NCI-H146 treated with DMSO at 0.1 percent for 48 hours (cell line): Measurements from ENCODE around the gene COLEC12.
A peak's percentile ranks its signal among the peaks of the same experiment; 100 is the strongest.

Source experiments
- DNase-seq: peaks from one replicate; lab custom pipeline; 2025; ENCODE audit not compliant: unreplicated experiment; lab: John Stamatoyannopoulos, UW

Gene COLEC12

DNA sequence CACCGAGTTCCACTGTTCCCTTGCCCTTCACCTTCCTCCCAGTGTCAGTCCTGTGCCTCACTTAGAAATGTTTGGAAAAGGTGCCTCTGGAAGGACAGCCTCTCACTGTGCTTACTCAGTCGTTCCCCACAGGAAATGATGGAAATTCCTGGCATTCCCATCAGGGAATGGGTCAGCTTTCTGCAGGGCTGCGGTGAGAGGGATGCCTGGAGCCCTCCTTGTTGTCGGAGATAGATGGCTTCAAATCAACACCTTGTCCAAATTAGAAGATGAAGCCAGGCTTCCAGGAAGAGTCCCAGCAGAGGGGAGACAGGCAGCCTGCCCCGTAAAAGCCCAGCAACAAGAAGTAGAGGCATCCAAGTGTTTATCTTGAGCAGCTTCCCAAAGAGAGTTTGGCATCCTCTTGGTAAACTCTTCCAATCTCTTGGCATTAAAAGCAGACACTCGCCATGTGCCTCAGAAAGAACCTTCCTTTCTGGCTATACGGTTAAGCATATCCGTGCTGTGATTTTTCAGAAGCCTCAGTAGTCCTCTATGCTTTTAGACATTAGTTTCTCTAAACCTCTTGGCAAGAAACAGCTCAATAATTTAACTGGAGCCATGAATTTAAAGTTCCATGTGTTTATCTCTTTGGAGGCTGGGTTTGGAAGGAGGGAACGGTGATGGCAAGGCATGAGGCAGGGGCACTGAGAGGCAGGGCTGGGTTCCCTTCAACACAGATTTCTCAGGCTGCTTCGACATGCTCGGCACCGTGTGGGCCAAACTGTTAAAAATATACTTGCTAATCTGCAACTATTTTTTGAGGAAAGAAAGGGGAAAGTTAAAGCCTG is 25.1 kb downstream of the COLEC12 start:
- no peak for DNase-seq

DNA sequence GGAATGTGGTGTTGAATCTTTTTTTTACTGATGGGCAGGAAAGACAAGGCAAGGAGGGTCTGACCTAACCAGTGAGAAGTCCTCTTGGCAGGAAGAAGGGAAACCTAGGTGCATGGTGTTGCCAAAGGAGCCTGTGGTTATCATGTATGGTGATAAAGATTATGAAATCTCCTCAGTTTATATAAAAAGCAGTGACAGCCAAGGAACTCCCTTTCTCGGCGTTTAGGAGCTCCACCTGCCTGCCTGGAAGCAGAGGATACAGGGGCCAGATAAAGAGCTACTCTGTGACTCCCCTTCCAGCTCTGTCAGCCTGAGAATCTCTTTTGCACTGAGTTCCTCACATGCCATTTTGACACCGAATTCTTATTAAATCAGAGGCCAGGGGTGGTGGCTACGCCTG is 26.1 kb downstream of the COLEC12 start:
- no peak for DNase-seq

DNA sequence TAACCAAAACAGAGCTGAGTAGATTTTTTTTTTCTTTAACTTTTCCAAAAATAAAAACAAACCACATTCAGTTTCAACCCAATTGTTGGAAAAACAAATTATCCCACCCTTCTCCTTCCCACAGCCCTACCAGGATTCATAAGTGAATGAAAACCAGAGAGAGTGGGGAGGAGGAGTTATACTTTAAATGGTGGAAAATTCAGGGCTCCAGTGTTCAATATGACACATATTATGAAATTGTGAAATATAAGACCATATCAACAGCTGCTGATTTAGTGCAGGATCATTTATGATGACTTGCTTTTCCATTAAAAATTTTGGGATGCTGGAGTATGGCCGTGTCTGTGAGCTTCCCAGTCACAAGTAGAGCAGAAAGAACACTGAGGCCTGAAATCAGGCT is 26.7 kb downstream of the COLEC12 start:
- no peak for DNase-seq

DNA sequence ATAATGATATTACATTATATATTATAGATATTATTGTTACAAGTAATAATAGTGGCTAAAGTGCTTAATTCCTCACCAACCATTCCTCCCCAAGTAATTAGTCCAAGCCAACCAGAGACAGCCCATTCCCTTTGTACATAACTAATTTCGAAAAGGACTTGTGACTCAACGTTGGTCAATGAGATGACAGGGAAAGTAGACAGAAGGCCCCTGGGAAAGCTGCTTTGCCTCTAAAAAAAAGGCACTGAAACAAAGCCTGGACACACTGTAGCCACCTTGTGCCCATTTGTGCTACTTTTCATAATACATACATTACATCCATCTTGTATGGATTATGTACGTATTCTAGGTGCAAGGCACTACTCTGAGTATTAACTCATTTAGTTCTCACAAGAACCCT is 28.8 kb downstream of the COLEC12 start:
- DNase-seq, result no peak

DNA sequence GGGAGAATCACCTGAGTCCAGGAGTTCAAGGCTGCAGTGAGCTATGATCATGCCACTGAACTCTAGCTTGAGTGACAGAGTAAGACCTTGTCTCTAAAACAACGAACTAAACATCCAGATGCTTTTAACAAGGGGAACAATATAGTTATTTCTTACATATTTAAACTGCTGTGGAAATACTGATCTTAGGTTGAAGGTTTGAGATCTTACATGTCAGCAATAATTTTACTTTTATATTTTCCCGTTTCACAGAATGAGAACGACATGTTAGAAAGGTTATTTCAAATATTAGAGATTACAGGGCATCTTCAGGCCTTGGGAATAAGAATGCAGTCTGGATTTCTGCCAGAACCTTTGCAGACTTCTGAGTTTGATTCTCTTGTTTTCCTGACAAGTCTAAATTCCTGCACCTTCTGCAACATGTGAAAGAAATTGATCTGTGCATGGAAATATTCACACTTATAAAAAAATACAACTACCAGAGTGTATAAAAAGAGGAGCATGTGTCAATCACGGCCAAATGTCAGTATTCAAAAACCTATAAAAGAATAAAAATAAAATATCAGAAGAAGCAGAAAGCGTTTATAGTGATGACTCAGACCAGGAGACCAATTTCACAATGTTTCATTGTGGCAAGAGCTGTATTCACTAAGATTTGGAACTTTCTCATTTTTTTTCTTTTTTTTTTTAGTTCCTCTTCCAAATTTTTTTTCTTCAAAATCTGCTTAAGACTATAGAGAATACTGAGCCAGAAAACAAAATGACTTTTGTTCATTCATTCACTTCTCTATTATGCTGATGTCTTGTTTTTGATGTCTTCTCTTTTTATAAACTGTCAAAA is 29.6 kb downstream of the COLEC12 start:
- no peak for DNase-seq

DNA sequence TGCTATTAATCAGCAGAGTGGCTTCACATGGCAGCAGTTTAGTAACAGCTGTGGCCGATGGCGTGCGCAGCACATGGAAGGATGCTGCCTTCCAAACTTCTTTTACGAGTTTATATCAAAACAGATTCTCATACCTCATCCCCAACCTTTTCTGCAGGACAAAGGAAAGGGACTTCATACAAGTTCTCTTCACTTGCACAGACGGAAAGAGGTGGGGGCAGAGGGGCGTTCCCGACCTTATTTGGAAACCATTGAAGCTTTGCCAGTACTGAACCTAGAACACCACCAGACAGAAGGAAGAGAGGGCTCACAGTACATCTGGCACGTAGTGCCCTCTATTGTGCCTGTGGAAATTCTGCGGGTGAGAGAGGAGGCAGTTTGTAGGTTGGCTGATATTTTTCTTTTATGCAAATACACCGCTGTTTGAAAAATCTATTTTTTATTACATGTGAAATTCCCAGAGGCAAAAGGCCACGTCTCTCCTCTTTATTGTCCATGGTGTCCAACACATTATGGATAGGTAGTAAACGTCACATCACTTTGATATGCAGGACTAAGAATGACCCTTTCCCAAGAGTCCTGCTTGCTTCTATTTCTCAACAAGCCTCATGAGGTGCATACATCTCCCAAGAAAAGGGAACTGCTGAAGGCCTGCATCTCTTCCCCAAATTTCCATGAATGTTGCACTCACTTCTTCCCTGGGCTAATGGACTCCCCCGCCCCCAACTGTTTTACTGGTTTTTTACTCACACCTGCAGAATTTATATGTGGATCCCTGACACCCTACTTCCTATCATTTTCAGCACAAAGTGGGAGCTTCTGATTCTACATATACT is 31.3 kb downstream of the COLEC12 start:
- DNase-seq, result no peak

DNA sequence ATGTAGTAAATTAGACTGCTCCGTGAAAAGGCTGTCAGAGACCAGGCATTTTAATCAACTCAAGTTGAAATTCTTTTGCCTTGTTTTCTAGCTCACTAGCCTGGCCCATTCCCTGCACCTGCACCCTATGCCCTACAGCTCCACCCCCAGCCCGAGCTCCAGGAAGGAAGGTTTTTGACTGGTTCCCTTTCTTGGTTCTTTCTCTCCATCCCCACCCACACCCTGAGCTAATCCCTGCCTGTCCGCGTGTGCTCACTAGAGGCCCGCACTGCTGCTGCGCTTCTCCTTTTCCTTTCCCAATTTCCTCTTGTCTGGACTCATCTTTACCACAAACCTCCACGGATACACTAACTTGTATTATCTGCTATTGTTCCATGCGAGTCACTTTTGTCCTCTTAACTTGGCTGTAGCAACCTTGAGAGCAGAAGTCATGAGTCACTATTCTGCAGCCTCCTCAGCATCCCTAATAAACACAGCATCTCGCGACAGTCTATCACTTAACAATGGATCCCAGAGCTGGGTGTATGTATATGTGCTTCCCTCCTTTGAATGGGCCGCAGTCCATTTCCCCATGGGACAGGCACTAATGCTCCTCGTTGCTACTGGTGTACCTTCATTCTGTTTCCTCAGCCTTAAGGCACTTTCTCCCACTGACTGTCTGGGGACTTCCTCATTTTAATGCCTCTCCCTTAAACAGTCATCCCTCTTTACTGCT is 36.5 kb downstream of the COLEC12 start:
- no peak for DNase-seq

DNA sequence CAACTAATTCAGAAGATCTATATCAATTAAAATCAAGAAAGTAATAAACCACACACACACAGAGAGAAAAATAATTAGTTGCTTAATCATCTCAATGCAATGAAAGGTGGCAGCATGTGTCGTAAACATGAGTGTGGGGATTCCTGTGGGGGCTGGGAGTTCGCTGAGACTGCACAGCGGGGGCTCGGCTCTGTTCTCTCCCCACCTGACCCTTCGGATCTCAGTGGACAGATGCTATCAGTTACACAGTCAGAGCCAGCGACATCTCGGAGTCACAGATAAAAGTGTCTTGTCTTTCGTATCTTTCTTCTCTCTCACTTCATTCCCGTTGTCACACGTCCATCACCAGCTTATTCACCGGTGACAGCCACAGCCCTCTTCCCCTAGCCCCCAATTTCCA is 37.1 kb downstream of the COLEC12 start:
- no peak for DNase-seq

DNA sequence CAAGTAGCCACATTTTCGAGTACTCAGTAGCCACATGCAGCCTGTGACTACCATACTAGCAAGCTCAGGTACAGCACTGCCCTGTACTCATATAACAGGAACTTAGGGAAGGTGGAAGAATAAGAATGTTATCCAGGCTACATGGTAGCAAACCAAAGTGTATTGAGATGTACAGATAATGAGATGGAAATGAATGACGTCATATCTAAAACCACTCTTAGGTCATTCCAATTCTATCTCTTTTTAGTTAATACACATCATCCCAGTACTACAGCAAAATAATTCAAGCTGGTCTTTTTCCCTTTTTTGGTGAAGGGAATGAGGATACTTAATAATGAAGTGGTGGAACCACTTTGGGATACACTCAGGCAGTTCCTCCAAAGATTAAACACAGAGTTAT is 38.7 kb downstream of the COLEC12 start:
- no peak for DNase-seq

DNA sequence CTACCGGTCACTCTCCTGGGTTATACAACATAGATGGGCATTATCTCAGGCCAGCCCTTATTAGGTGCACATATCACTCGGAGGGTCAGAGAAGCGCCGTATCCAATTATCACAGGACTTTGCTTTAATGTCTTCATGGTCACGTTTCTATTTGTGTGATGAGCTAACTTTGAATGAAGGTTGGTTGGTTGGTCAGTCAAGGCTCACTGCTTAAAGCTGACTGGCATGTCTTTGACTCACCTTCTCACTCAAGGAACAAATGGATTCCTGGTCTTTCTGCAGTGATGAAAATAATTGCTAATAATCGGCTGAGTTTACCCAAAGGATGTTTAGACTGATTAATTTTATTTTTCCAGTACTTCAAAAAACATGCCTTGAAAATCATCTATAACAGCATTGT is 39.7 kb downstream of the COLEC12 start:
- DNase-seq, result no peak

DNA sequence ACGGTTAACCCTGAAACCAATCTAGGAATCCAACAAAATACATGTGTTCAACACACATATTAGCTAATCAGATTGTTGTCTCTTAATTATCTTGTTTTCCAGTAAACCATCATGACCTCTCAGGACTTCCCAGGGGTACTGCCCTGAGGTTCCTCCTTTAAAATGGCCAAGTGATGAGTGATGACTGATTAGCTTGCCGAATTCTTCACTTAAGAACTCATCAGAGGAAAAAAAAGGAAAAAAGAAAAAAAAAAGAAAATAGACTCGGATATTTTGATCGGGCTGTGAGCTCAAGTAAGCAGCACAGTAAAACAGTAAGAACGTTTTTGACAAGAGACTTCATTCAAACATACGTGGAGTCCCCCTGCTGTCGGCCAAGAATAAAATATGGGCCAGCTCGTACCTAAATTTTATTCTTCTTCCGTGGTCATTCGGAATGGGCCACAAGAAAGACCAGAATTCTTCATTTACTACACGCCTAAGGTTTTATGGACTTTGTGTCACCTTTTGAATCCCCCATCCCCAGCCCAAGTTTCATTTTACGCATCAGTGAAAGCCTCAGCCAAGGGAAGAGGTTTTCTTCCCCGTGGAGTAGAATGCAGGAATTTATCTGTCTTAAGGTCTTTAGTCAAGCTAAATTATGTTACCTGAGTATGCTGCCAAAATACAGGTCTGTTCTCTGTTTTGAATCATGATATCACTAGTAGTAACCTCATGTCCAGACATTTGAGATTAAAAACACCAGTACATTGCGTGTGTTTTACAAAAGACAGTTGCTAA is 40.5 kb downstream of the COLEC12 start:
- DNase-seq, result no peak

DNA sequence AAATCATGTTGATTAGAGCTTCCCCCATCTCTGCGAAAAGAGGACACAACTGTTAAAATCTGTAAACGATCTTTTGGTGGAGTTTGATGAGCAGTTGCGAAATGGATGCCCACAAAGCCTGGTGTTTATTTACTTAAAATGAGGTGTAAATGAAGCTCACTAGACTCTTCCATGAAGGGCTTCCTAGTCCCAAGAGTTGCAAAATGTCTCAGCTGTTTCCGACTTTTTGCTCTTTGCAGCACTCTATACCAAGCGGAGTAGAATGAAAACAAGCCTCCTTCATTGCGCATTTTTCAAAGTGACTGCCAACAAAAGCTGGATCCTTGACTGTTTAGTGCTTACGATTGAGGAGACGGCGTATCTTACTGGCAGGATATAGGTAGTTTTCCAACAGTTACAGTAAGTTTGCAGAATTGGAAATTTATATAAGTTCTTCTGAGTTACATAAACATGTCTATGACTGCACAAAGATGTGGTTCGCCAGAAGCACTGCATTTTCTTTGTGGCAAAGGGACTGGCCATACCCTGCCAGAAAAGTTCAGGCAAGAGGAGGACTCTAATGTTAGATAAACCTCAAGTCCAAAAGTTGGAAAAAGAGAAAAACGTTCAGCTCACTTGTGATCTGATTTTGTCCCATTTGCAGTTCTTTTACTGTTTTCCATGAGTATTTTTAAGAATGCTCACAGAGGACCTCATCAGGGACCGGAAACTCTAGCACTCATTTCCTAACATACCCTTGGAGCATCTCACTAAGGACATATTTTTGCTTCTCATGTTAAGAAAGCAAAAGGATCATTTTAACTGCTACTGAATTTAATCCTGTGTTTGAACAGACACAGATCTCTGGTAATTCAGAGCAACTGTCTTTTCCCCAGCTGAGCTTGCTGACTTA is 42.7 kb downstream of the COLEC12 start:
- DNase-seq, result no peak

DNA sequence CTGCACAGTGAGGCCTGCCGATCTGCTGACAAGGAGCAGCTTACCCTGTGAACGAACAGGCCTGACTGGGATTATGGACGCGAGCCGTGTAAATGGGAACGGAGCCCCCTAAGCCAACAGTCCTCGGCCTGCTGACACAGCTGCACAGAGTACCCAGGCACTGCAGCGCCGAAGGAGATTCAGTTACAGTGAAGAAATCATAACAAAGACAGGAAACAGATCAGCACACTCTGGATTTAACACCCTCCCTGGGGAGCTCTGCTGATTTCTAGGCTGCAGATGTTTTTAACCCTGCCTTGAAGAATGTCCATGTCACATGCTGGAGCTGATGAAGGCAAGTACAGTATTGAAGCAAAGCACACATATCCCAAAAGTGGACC is 43.4 kb downstream of the COLEC12 start:
- no peak for DNase-seq

DNA sequence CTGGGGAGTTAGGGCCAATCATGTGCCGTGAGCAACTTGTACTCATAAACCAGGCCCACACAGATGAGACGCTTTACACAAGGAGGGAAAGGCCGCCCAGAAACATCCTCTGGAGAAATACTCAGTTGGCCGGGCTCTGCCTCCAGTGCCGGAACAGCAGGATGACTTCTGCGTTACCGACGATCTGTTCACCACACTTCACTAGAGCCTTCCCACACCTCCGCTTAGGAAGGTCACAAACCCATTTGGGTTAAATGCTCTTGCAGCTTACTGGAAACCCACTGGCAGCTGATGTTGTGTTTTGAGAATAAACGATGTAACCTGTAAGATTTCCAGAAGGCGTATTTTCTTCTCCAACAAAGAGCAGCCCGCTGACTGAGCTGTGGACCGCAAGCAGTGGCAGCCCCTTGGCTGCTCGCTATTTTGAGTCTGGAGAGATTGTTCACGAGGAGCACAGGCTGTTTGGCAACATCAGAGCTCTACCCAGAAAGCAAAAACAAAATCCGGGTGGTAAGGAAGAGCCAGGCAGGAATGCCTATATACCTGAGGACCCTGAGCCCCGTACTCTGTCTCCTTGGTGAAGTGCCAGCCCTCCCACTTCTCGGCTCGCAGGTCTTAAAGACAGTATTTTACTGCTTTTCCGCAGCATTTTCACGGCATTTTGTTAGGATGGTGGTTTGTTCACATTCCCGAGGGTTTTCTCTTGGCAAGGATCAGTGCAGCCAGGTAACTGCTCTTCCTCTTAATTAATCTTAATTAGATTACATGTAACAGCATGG is 44.0 kb downstream of the COLEC12 start:
- no peak for DNase-seq

DNA sequence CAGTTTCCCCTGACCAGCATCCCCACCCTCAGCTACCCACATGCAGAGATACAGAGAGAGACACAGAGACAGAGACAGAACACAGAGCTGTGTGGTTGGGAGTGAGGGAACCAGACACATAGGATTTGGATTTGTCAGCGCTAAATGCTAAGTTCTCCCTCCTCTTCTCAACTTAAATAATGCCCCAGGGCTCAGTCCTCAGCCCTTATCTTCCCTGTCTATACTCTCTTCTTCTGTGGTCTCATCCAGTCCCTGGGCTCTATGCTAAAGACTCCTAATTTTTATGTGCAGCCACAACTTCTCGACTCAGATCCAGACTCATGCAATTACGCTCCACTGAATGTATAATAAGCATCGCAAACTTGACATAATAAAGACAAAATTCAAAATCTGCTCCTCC is 47.1 kb downstream of the COLEC12 start:
- no peak for DNase-seq

DNA sequence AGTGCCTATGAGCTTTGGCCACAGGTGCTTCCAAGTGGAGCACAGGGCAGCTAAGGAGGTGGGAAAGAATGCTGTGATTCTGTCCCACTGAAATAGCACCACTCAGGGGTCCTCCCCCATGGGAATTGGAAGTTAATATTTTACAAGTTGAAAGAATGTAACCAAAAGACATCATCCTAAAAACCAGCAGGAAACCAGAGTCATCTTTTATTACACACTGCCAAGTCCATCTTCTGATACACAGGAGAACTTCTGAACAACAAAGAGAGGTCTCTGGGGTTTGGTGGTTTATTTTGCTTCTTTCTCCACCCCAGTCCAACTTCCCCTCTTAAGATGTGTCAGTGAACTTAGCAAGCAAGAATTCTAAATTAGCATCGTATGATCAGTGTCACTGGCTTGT is 47.7 kb downstream of the COLEC12 start:
- DNase-seq, result no peak

DNA sequence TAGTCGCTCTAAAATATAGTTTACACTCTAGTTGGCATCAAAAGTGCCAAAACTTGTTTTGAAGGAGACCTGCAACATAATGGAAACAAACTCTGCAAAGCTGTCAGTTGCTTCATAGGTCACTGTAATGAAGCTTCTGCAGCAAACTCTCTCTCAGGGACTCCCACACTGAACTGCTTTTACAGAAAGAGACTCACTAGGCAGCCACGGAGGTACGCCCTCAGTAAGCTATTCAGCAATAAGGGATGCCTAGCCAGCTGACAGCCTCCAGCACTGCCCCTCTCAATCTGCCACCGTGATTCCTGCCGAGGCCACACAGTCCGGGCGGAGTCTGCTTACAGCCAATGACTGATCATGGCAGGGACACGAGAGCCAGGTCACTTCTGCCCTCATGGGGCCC is 51.1 kb downstream of the COLEC12 start:
- DNase-seq, result peak; percentile 22

DNA sequence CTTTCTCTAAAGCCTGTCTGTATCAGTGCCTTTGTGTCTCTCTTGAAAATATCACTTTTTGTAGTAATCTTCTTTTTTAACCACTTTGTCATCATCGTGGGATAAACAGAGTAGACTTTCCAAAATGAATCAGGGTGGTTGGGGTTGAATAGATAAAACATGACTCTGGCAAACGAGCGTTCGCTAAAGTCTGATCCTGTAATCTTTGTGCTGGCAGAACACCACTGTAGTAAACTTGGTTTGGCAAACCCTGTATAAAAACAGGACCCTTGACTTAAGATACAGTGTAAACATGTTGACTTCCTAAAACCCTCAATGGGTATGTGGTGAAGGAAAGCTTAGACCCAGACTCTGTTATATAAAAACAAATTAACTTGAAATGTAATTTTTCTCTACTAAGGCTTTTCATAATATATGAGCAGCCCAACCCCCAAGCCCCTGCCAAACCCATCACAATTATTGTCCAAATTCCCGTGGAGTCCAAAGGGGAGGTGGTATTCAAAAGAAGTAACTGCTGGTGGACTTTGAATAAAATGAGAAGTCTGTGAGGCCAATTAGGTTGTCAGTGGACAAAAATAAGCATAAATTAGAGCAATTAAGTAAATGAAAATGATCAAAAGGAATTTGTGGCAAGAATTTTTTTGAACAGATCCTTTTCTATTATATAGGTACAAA is 52.2 kb downstream of the COLEC12 start:
- DNase-seq, result no peak
